OCI-LY1 (cell line): ENCODE measurements around the gene GTF2H4.
"Not testable (repeated sequence)": the region's sequence is repeated elsewhere in the genome, so short reads cannot be mapped to it uniquely, and the experiment has no call there.

Experiments used
- H2AFZ ChIP-seq: fragments of 200-600 bp; sonication (generic), shearing (Covaris generic); 2 replicates; pipeline ENCODE4 v1.6.0; 2014; ENCODE audit warnings: antibody characterized with exemption, mild to moderate bottlenecking, low read length
- H3F3A ChIP-seq: fragments of 200-600 bp; sonication (generic), shearing (Covaris generic); 2 replicates; pipeline ENCODE4 v1.6.0; 2014; ENCODE audit warnings: mild to moderate bottlenecking, antibody characterized with exemption, low read length, moderate library complexity; ENCODE audit not compliant: insufficient read depth
- H3K27ac ChIP-seq: fragments of 200-600 bp; sonication (generic); 2 replicates; pipeline ENCODE4 v1.5.1; 2014; ENCODE audit warnings: low read length, mixed run types, mild to moderate bottlenecking, low read depth; ENCODE audit not compliant: poor library complexity, severe bottlenecking
- H3K27me3 ChIP-seq: fragments of 200-600 bp; sonication (generic); 2 replicates; pipeline ENCODE4 v1.6.0; 2014; ENCODE audit warnings: antibody characterized with exemption, mild to moderate bottlenecking, low read length, moderate library complexity; ENCODE audit not compliant: insufficient read depth
- H3K36me3 ChIP-seq: fragments of 200-600 bp; sonication (generic); 2 replicates; pipeline ENCODE4 v1.6.1; 2014; ENCODE audit warnings: mild to moderate bottlenecking, antibody characterized with exemption, low read length, moderate library complexity, mixed read lengths; ENCODE audit not compliant: insufficient read depth
- H3K4me1 ChIP-seq: fragments of 200-600 bp; sonication (generic); 2 replicates; pipeline ENCODE4 v1.5.1; 2014; ENCODE audit warnings: mild to moderate bottlenecking, low read length, moderate library complexity; ENCODE audit not compliant: insufficient read depth, severe bottlenecking
- H3K4me2 ChIP-seq: fragments of 200-600 bp; sonication (generic), shearing (Covaris generic); 2 replicates; pipeline ENCODE4 v1.6.1; 2014; ENCODE audit warnings: low read length
- H3K4me3 ChIP-seq: fragments of 200-600 bp; sonication (generic); 2 replicates; pipeline ENCODE4 v1.5.1; 2014; ENCODE audit warnings: low read length, low read depth, mild to moderate bottlenecking, mixed read lengths; ENCODE audit not compliant: poor library complexity, severe bottlenecking
- H3K79me2 ChIP-seq: fragments of 200-600 bp; shearing (Covaris generic); 2 replicates; pipeline ENCODE4 v1.6.1; 2016; ENCODE audit warnings: mixed run types, low read length, mixed read lengths; ENCODE audit not compliant: insufficient read depth
- H3K9ac ChIP-seq: fragments of 200-600 bp; sonication (generic), shearing (Covaris generic); 2 replicates; pipeline ENCODE4 v1.6.1; 2014; ENCODE audit warnings: mild to moderate bottlenecking, low read length, mixed read lengths
- H3K9me2 ChIP-seq: fragments of 200-600 bp; sonication (generic), shearing (Covaris generic); 2 replicates; pipeline ENCODE4 v1.6.1; 2014; ENCODE audit warnings: low read depth, mild to moderate bottlenecking, low read length, mixed read lengths
- H3K9me3 ChIP-seq: fragments of 200-600 bp; shearing (Covaris generic); 2 replicates; pipeline ENCODE4 v1.6.1; 2014; ENCODE audit warnings: low read length, mixed read lengths
- H4K20me1 ChIP-seq: fragments of 200-600 bp; sonication (generic), shearing (Covaris generic); 2 replicates; pipeline ENCODE4 v1.6.0; 2016; ENCODE audit warnings: mild to moderate bottlenecking, low read length; ENCODE audit not compliant: insufficient read depth
- EZH2 ChIP-seq: fragments of 200-600 bp; sonication (generic), shearing (Covaris generic); IDR thresholded peaks from 2 replicates; pipeline ENCODE4 v1.8.0; 2017; ENCODE audit warnings: borderline replicate concordance, mixed run types, mild to moderate bottlenecking, antibody characterized with exemption, low read length, moderate library complexity, mixed read lengths
- TF ChIP-seq, protein P1 (sequence below): fragments of 200-600 bp; sonication (generic), shearing (Covaris generic); IDR thresholded peaks from 2 replicates; pipeline ENCODE4 v1.5.1; 2017; ENCODE audit warnings: mild to moderate bottlenecking, antibody characterized with exemption, low read length, moderate library complexity, mixed read lengths

The GTF2H4 gene

DNA sequence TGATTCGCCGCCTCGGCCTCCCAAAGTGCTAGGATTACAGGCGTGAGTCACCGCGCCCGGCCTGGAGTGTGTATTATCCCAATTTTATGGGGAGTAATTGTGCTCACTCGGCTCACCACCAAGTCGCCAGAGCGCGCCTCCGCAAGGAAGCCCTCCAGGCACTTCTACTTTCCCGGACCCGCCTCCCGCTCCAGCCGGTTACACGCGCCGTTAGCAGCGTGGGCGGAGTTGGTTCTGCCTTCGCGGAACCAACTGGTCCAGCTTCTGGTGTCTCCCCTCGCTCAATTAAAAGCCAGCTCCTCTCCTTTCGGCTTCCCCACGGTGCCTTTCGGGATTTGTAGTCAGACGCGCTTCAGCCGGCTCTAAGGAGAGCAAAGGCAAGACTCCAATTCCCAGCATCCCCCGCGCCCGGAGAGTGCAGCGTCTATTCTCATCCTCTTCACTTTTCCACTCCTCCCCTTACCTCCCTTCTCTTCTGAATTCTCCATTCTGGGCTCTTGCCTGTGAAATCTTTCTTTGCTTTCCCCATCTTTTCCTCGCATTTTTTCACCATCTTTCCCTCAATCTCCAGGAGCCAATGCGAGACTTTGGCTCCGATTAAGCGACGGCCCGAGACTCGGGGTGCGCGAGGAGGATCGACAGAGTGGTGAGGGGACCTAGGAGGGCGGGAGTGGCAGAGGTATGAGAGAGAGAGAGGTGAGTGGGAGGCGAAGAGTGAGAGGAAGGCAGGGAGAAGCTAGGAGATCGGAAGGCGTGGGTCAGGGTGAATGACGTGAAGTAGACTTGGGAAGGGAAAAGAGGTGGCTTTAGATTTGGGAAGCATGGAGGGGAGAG is at the start of gene GTF2H4:
Gene GTF2H4 (plus strand): TSS at position 450 of the 834 bp plus-strand sequence.
- Histone ChIP-seq H3K27ac (no peak within 1 kb of the TSS), H2AFZ (no peak within 1 kb of the TSS)

DNA sequence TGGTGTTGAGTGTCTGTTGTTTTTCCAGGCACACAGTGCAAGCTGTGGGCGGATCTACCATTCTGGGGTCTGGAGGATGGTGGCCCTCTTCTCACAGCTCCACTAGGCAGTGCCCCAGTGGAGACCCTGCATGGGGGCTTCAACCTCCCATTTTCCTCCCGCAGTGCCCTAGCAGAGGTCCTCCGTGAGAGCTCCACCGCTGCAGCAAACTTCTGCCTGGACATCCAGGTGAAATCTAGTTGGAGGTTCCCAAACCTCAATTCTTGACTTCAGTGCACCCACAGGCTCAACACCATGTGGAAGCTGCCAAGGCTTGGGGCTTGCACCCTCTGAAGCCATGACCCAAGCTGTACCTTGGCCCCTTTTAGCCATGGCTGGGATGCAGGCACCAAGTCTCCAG is 48.3 kb upstream of the GTF2H4 start:
- not testable (repeated sequence) for H3K4me2 ChIP-seq, H3K27me3 ChIP-seq, H4K20me1 ChIP-seq, H3K9ac ChIP-seq, H3K4me3 ChIP-seq, H2AFZ ChIP-seq, H3K36me3 ChIP-seq, H3F3A ChIP-seq, H3K27ac ChIP-seq, H3K9me2 ChIP-seq, H3K79me2 ChIP-seq, H3K9me3 ChIP-seq, H3K4me1 ChIP-seq

More for the DNA sequence above, at the start of gene GTF2H4:
- Histone ChIP-seq H3K4me1 (peaks cover 10% of the 10 kb centered on the region), H3K36me3 (peaks cover under 1% of the 10 kb centered on the region; the same call in 1 of the 2 replicates), H3K79me2 (no peaks in the 10 kb centered on the region), H3K9me3 (no peaks in the 10 kb centered on the region), H3K9me2 (no peaks in the 10 kb centered on the region), H3K9ac (peak within 1 kb of the TSS; percentile 82), H3K4me3 (peak within 1 kb of the TSS; percentile 73), H3K27me3 (no peaks in the 10 kb centered on the region), H3K4me2 (peak within 1 kb of the TSS; percentile 78), H4K20me1 (no peaks in the 10 kb centered on the region), H3F3A (no peaks in the 10 kb centered on the region; the same call in 1 of the 2 replicates)
- no peak for TF ChIP-seq EZH2
- TF ChIP-seq, protein P1, sequence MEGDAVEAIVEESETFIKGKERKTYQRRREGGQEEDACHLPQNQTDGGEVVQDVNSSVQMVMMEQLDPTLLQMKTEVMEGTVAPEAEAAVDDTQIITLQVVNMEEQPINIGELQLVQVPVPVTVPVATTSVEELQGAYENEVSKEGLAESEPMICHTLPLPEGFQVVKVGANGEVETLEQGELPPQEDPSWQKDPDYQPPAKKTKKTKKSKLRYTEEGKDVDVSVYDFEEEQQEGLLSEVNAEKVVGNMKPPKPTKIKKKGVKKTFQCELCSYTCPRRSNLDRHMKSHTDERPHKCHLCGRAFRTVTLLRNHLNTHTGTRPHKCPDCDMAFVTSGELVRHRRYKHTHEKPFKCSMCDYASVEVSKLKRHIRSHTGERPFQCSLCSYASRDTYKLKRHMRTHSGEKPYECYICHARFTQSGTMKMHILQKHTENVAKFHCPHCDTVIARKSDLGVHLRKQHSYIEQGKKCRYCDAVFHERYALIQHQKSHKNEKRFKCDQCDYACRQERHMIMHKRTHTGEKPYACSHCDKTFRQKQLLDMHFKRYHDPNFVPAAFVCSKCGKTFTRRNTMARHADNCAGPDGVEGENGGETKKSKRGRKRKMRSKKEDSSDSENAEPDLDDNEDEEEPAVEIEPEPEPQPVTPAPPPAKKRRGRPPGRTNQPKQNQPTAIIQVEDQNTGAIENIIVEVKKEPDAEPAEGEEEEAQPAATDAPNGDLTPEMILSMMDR: no peak

DNA sequence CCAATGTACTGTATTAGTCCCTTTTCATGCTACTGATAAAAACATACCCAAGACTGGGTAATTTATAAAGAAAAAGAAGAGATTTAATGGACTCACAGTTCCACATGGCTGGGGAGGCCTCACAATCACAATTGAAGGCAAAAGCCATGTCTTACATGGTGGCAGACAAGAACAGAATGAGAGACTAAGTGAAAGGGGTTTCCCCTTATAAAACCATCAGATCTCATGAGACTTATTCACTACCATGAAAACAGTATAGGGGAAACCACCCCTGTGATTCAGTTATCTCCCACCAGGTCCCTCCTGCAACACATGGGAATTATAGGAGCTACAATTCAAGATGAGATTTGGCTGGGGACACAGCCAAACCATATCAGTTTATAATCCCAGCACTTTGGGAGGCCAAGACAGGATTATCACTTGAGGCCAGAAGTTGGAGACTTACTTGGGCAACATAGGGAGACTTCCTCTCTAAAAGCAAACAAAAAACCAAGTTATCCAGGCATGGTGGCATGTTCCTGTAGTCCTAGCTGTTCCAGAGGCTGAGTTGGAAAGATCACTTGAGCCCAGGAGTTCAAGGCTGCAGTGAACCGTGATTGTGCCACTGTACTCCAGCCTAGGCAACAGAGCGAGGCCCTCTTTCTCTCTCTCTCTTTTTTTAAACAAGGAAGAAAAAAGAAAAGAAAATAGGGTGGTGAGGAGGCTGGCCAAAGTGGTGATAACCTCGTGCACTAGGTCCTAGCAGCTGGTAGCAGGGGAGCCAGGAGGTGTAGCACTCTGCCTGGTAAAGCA is 46.6 kb upstream of the GTF2H4 start:
- Histone ChIP-seq H3F3A (no peaks in the 10 kb centered on the region), H3K9me3 (0 out of 2 replicates have a peak, but pooled peaks cover 5% of the 10 kb centered on the region), H3K4me3 (no peak overlapping the region), H3K36me3 (no peaks in the 10 kb centered on the region; the same call in 1 of the 2 replicates), H3K27me3 (no peaks in the 10 kb centered on the region), H4K20me1 (no peaks in the 10 kb centered on the region), H3K27ac (no peak overlapping the region), H3K9ac (no peak overlapping the region), H2AFZ (no peak overlapping the region), H3K4me2 (no peak overlapping the region), H3K79me2 (no peaks in the 10 kb centered on the region), H3K9me2 (no peaks in the 10 kb centered on the region), H3K4me1 (peaks cover 5% of the 10 kb centered on the region)
- TF ChIP-seq, protein P1: no peak
- TF ChIP-seq EZH2: no peak
